ENCODE measurements around the gene USP17L21.
"Not testable (repeated sequence)": the region's sequence is repeated elsewhere in the genome, so short reads cannot be mapped to it uniquely, and the experiment has no call there.

DNA sequence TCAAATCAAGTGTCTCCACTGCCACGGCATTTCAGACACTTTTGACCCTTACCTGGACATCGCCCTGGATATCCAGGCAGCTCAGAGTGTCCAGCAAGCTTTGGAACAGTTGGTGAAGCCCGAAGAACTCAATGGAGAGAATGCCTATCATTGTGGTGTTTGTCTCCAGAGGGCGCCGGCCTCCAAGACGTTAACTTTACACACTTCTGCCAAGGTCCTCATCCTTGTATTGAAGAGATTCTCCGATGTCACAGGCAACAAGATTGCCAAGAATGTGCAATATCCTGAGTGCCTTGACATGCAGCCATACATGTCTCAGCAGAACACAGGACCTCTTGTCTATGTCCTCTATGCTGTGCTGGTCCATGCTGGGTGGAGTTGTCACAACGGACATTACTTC lies 32.4 kb upstream of the USP17L21 start:
- TF ChIP-seq CTCF, POLR2A, EP300, POLR2AphosphoS5 (IDR thresholded peaks at IDR 0.05): not testable (repeated sequence)

Data from stomach (tissue), 4 donors.